H1 (cell line): ENCODE results near the gene FAM53A. TPM values are rescaled to one million over a fixed set of nuclear protein-coding genes. Genes with fewer than 3 reads are reported as not detected.

Experiments
- CEBPB ChIP-seq: IDR thresholded peaks from 2 replicates; pipeline ENCODE4 v1.6.1; 2012; ENCODE audit warnings: low read depth, low read length
- CHD2 ChIP-seq: IDR thresholded peaks from 2 replicates; pipeline ENCODE4 v1.6.1; 2012; ENCODE audit warnings: low read length, improper control_type of control experiment
- CREB1 ChIP-seq: IDR thresholded peaks from 2 replicates; pipeline ENCODE4 v1.6.1; 2012; ENCODE audit warnings: inconsistent platforms
- GABPA ChIP-seq: IDR thresholded peaks from 2 replicates; pipeline ENCODE4 v1.6.1; 2011; ENCODE audit warnings: mild to moderate bottlenecking, low read length, moderate library complexity, borderline replicate concordance; ENCODE audit not compliant: insufficient read depth
- JUN ChIP-seq: IDR thresholded peaks from 2 replicates; pipeline ENCODE4 v1.6.1; 2011; ENCODE audit warnings: low read depth, mild to moderate bottlenecking, improper control_type of control experiment, low read length
- SIX5 ChIP-seq: IDR thresholded peaks from 2 replicates; pipeline ENCODE4 v1.6.1; 2011; ENCODE audit warnings: mild to moderate bottlenecking, low read depth, low read length
- SP4 ChIP-seq: IDR thresholded peaks from 2 replicates; pipeline ENCODE4 v1.6.1; 2012; ENCODE audit warnings: low read length, inconsistent platforms
- ZNF274 ChIP-seq: IDR thresholded peaks from 2 replicates; pipeline ENCODE4 v1.7.0; 2012; ENCODE audit warnings: low read length, borderline replicate concordance; ENCODE audit errors: extremely low read depth
- polyA plus RNA-seq, 7 experiments: library from polyadenylated mRNA; depleted of rRNA in 3 of 7; stranded (reverse) in 5 of 7; unstranded in 2 of 7; fragments of >200 nt in 5 of 7; fragments of 200-250 nt in 2 of 7; gene quantifications; 1 replicate in 5 of 7; 2 replicates in 1 of 7; 4 replicates in 1 of 7; pipeline versions ENCODE4 v1.2.1 to v1.2.3, GENCODE V29; 2011 to 2013; ENCODE audit warnings: missing spikeins in 2 of 7, mixed read lengths in 2 of 7
- total RNA-seq: library from RNA; stranded (reverse); fragmentation: NEBNext Ultra II Directional; extraction: Animal tissue kit (Norgen Biotek cat#: 25700); gene quantifications from 2 replicates; pipeline ENCODE4 v1.2.1, GENCODE V29; 2021

The FAM53A gene
- total and polyA plus RNA-seq, 2 of the 8 experiments (the other 6 are each of a cell fraction or from before 2014, with no cell fraction given) = 1.9 to 2.0 TPM

DNA sequence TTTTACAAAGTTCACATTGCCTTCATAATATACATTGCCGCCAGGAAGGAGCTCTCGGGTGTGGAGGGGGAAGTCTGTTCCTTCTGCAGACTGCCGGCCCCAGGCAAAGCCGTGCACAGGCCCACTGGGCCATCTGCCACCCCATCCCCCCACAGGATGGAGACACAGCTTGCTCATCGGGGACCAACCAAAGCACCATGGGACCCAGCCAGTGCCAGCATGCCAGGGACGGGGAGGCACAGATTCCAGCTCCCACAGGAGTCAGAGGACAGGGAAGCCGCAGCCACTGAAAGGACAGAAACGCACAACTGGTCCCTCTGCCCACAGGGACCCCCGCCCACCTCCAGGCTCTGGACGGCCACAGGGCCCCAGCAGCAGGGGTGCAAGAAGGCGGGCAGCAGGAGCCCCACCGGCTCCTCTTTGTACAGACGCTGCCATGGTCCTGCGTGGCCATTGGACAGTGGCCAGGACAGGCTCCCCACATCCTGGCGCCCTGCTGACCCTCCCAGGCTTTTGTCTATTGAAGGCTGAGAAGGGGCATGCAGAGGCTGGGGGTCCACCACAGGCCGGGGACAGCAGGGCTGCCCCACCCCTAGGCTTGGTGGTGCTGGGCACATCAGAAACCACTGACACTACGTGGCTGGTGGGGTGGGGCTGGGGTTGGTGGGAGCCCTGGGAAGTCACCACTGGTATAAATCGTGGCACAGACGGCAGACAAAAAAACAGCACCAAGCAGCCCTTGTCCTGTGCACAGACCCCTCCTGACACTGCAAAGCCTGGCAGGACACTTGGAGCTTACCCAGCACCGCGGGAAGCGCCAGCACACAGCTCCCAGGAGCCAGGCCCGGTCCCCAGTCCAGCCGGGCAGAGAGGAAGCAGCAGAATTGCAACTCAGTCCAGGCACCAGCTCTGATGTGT is 89.0 kb downstream of the FAM53A start (continued):
- TF ChIP-seq GABPA = no peak
- TF ChIP-seq CHD2 = no peak
- no peak for TF ChIP-seq CEBPB
- no peak for TF ChIP-seq ZNF274
- no peak for TF ChIP-seq SP4
- no peak for TF ChIP-seq JUN
- no peak for TF ChIP-seq CREB1
- no peak for TF ChIP-seq SIX5
- TF ChIP-seq, all 59 proteins: peak for 0
